Suprapubic skin (tissue), 4 donors: Measurements from ENCODE around the gene KPNA6. TPM values are rescaled to one million over a fixed set of nuclear protein-coding genes. Genes with fewer than 3 reads are reported as not detected.
A peak's percentile ranks its signal among the peaks of the same experiment; 100 is the strongest.

ENCODE experiments used
- DNase-seq, 2 donors: peaks; one replicate each; pipeline ENCODE4 v3.0.0-alpha.2; 2019; ENCODE audit warnings: low spot score in 2 of 2
- H3K27ac ChIP-seq: fragments of 200-600 bp; sonication (generic); one replicate; pipeline ENCODE4 v1.5.1; 2019
- H3K27me3 ChIP-seq: fragments of 200-600 bp; sonication (generic); one replicate; pipeline ENCODE4 v1.5.1; 2019
- H3K36me3 ChIP-seq: fragments of 200-600 bp; sonication (generic); one replicate; pipeline ENCODE4 v1.5.1; 2019
- H3K4me1 ChIP-seq: fragments of 200-600 bp; sonication (generic); one replicate; pipeline ENCODE4 v1.5.1; 2019
- H3K4me3 ChIP-seq: fragments of 200-600 bp; sonication (generic); one replicate; pipeline ENCODE4 v1.5.1; 2019; ENCODE audit warnings: mild to moderate bottlenecking
- H3K9me3 ChIP-seq: fragments of 200-600 bp; sonication (generic); one replicate; pipeline ENCODE4 v1.5.1; 2019
- CTCF ChIP-seq, 2 donors: fragments of 200-600 bp in 1 of 2; fragments of 450-650 bp in 1 of 2; sonication (generic) in 1 of 2; IDR thresholded peaks; one replicate each; pipeline ENCODE4 v1.5.1; 2016 to 2019; ENCODE audit warnings: antibody characterized with exemption in 2 of 2, mild to moderate bottlenecking in 1 of 2, moderate library complexity in 1 of 2
- EP300 ChIP-seq: sonication (generic); formaldehyde crosslinking; IDR thresholded peaks from one replicate; pipeline ENCODE4 v1.6.1; 2017; ENCODE audit warnings: antibody characterized with exemption
- POLR2A ChIP-seq, 2 donors: fragments of 450-650 bp; IDR thresholded peaks; one replicate each; pipeline ENCODE4 v1.6.1; 2017; ENCODE audit warnings: antibody characterized with exemption in 2 of 2, mild to moderate bottlenecking in 2 of 2, moderate library complexity in 2 of 2
- POLR2AphosphoS5 ChIP-seq, 3 donors: sonication (generic); formaldehyde crosslinking; IDR thresholded peaks; one replicate each; pipeline ENCODE4 v1.6.1; 2017; ENCODE audit warnings: antibody characterized with exemption in 3 of 3
- WGBS: methylation state at CpG from one replicate; pipeline ENCODE4 v1.1.5; 2018; 5-methylcytosine and 5-hydroxymethylcytosine counted together
- total RNA-seq, 4 donors: library from RNA; depleted of rRNA; stranded (reverse); fragments of >200 nt; gene quantifications; one replicate each; pipeline ENCODE4 v1.1.0, GENCODE V29; 2016

The KPNA6 gene
- total RNA-seq, 4 donors from 2014 or later = 42.4 to 52.3 (median 46.5) TPM

GRCh38 chr1:32180186-32181060, 72.6 kb downstream of the KPNA6 start:
- H3K36me3 ChIP-seq = peaks cover 15% of the 10 kb centered on the region
- TF ChIP-seq CTCF (IDR thresholded peaks at IDR 0.05) = no peak
- no peak for TF ChIP-seq EP300
- TF ChIP-seq POLR2A (IDR thresholded peaks at IDR 0.05) = no peak
- no peak for TF ChIP-seq POLR2AphosphoS5 (IDR thresholded peaks at IDR 0.05)
- peak overlapping the region; percentile 91 for H3K27ac ChIP-seq
- H3K4me3 ChIP-seq = peak overlapping the region; percentile 77
- 5% methylated on average over 36 of the region's 36 CpGs for WGBS
- no peaks in the 10 kb centered on the region for H3K27me3 ChIP-seq
- H3K9me3 ChIP-seq = no peaks in the 10 kb centered on the region
- H3K4me1 ChIP-seq = peaks cover 58% of the 10 kb centered on the region
- peak; percentile 81 to 86 for DNase-seq

- peak overlapping the region; percentile 77 for H3K4me3 ChIP-seq
- no peak for DNase-seq
- H3K9me3 ChIP-seq = no peaks in the 10 kb centered on the region
- peak overlapping the region; percentile 91 for H3K27ac ChIP-seq
- no peaks in the 10 kb centered on the region for H3K27me3 ChIP-seq
- 62% methylated on average over 9 of the region's 9 CpGs for WGBS
- H3K4me1 ChIP-seq = peaks cover 61% of the 10 kb centered on the region
- TF ChIP-seq EP300 (no peak), POLR2A (IDR thresholded peaks at IDR 0.05) (no peak), POLR2AphosphoS5 (IDR thresholded peaks at IDR 0.05) (no peak), CTCF (IDR thresholded peaks at IDR 0.05) (no peak)
- peaks cover 16% of the 10 kb centered on the region for H3K36me3 ChIP-seq
Observed at GRCh38 chr1:32181065-32181464, 73.2 kb downstream of the KPNA6 start.

GRCh38 chr1:32181563-32181962, 73.7 kb downstream of the KPNA6 start:
- Histone ChIP-seq H3K4me3 (peak overlapping the region; percentile 77), H3K27ac (peak overlapping the region; percentile 91), H3K4me1 (peaks cover 61% of the 10 kb centered on the region), H3K36me3 (peaks cover 21% of the 10 kb centered on the region), H3K9me3 (no peaks in the 10 kb centered on the region), H3K27me3 (no peaks in the 10 kb centered on the region)
- no peak for TF ChIP-seq POLR2A (IDR thresholded peaks at IDR 0.05)
- TF ChIP-seq EP300 = no peak
- no peak for TF ChIP-seq POLR2AphosphoS5 (IDR thresholded peaks at IDR 0.05)
- TF ChIP-seq CTCF (IDR thresholded peaks at IDR 0.05) = no peak
- DNase-seq = no peak
- WGBS = 62% methylated on average over 5 of the region's 5 CpGs

GRCh38 chr1:32182060-32182459, 74.2 kb downstream of the KPNA6 start:
- no peaks in the 10 kb centered on the region for H3K27me3 ChIP-seq
- no peak for TF ChIP-seq CTCF (IDR thresholded peaks at IDR 0.05)
- no peak for TF ChIP-seq POLR2AphosphoS5 (IDR thresholded peaks at IDR 0.05)
- TF ChIP-seq POLR2A (IDR thresholded peaks at IDR 0.05) = no peak
- no peak for TF ChIP-seq EP300
- H3K27ac ChIP-seq = no peak overlapping the region
- WGBS = 67% methylated on average over 6 of the region's 6 CpGs
- H3K9me3 ChIP-seq = no peaks in the 10 kb centered on the region
- H3K4me1 ChIP-seq = peaks cover 61% of the 10 kb centered on the region
- H3K36me3 ChIP-seq = peaks cover 26% of the 10 kb centered on the region
- no peak for DNase-seq
- H3K4me3 ChIP-seq = peak overlapping the region; percentile 77

GRCh38 chr1:32184650-32185049, 76.8 kb downstream of the KPNA6 start:
- no peak overlapping the region for H3K27ac ChIP-seq
- TF ChIP-seq EP300 (no peak), POLR2A (IDR thresholded peaks at IDR 0.05) (no peak), POLR2AphosphoS5 (IDR thresholded peaks at IDR 0.05) (no peak), CTCF (IDR thresholded peaks at IDR 0.05) (no peak)
- H3K4me3 ChIP-seq = no peak overlapping the region
- no peak for DNase-seq
- H3K36me3 ChIP-seq = peaks cover 52% of the 10 kb centered on the region
- H3K4me1 ChIP-seq = peaks cover 50% of the 10 kb centered on the region
- H3K9me3 ChIP-seq = no peaks in the 10 kb centered on the region
- no peaks in the 10 kb centered on the region for H3K27me3 ChIP-seq
